T-helper 1 cell treated with Interleukin-12 subunit alpha and Interleukin-12 subunit beta and Interleukin-4 antibody, amounts not matched to agents 30 ng/mL and 1 ng/mL, for 36 hours (primary cell): Measurements from ENCODE around the gene APBA2. TPM values are rescaled to one million over a fixed set of nuclear protein-coding genes. Genes with fewer than 3 reads are reported as not detected.
"Not testable (repeated sequence)": the region's sequence is repeated elsewhere in the genome, so short reads cannot be mapped to it uniquely, and the experiment has no call there.

Source experiments
- intact Hi-C: fragments of 100-400 bp; cut with micrococcal nuclease; formaldehyde crosslinking; loops from one replicate; pipeline ENCODE4 v1.15.1; 2024
- total RNA-seq: library from RNA; stranded (reverse); gene quantifications from 2 replicates; pipeline ENCODE4 v1.2.3, GENCODE V29; 2022

The APBA2 gene
- total RNA-seq, 1 donor from 2014 or later, result 4.4 TPM

DNA sequence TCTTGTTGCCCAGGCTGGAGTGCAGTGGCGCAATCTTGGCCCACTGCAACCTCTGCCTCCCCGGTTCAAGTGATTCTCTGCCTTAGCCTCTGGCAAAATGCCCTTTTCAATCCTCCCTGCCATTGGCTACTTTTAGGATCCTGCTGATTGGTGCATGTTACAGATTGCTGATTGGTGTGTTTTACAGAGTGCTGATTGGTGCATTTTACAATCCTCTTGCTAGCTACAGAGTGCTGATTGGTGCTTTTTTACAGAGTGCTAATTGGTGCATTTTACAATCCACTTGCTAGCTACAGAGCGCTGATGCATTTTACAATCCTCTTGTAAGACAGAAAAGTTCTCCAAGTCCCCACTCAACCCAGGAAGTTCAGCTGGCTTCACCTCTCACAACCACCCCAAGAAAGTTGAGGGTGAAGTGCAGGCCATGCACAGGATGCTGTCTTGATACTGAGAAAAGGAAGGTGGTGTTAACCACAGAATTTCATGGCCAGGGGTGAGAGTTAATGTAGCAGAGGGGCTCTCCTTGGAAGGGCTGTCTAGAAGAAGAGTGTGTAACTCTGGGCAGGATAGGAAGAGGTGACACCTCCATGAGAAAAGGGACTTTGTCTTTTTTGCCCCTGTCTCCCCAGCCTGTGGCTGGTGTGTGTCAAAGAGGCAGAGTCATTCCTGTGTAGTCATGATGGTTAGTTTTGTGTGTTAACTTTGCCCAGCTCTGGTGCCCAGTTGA lies 145.9 kb downstream of the APBA2 start:
- intact Hi-C loops, result no loop called here

DNA sequence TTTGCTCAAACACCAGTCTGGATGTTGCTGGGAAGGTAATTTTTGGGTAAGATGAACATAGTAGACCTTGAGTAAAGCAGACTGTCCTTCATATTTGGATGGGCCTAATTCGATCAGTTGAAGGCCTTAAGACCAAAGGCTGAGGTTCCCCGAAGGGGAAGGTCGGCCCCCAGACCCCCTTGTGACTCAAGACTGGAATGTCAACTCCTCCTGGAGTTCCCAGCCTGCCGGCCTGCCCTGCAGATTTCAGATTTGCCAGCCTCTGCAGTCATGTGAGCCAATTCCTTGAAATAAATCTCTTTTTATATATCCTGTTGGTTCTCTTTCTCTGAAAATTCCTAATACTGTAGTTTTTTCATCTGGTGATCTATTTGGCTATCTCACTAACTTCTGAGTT lies 146.5 kb downstream of the APBA2 start:
- intact Hi-C loops, result no loop called here

DNA sequence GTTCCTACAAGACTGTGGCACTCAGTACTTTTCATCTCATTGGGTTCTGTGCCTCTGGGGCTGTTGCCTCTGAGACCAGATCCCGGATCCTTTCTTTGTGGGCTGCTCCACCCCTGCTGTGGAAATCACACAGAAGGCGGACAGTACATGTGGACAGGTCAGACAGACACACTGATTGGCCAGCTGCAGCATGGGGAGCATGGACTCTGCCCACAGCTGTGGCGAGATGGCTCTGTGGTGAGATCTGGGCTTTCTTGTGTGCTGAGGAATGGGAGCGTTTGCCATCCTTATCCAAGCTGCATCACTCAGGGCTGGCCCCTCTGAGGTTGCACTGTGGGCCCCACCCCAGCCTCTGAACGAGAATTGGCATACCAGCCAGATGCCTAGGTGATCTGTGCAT lies 147.0 kb downstream of the APBA2 start:
- intact Hi-C loops, result no loop called here

DNA sequence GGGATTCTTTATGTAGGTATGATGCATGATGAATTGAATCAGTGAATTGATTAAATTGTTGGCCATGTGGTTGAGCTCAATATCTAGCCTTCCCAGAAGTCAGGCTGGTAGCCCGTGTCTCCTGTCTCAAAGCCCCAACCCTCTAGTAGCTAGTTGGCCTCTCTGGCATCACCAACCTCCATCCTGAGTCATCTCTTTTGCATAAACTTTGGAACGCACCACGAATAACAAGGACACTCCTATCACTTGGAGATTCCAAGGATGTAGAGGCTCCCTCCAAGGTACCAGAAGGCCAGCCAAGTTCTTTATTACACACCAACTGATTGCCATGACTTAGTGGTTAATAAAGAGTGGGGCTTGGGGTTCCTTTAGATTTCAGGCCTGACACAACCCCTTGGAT lies 148.4 kb downstream of the APBA2 start:
- intact Hi-C loops, result no loop called here

DNA sequence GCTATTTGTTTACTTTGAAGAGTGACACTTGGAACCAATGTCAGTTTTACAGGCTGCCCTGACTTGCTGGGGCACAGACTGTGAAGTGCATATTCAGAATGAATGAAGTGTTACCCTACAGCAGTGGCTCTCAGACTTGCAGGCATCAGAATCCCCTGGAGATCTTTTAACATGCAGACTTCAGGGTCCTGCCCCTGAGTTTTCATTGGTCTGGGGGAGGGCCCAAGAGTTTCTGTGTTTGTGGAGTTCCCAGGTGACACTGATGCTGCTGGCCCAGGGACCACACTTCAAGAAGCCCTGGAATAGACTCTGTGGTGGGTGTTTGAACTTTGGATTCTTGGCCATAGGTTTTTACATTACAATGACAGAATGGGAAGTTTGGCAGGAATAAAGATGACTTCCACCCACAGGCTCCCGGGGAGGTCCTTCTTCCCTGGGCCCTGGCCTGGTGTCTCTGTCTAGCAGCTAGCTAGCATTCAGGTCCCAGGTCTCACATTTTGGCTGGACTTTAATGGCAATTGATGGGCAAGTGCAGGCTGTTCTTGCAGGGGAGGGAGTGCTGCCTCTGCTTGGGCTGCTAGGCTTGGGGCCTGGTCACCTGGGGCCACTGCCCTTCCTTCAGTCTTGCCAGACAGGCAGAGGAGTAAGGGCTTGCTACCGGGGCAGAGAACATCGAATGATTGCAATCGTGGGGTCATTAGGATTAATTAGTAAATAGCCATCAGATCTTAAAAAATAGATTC lies 149.0 kb downstream of the APBA2 start:
- intact Hi-C loops, result no loop called here

DNA sequence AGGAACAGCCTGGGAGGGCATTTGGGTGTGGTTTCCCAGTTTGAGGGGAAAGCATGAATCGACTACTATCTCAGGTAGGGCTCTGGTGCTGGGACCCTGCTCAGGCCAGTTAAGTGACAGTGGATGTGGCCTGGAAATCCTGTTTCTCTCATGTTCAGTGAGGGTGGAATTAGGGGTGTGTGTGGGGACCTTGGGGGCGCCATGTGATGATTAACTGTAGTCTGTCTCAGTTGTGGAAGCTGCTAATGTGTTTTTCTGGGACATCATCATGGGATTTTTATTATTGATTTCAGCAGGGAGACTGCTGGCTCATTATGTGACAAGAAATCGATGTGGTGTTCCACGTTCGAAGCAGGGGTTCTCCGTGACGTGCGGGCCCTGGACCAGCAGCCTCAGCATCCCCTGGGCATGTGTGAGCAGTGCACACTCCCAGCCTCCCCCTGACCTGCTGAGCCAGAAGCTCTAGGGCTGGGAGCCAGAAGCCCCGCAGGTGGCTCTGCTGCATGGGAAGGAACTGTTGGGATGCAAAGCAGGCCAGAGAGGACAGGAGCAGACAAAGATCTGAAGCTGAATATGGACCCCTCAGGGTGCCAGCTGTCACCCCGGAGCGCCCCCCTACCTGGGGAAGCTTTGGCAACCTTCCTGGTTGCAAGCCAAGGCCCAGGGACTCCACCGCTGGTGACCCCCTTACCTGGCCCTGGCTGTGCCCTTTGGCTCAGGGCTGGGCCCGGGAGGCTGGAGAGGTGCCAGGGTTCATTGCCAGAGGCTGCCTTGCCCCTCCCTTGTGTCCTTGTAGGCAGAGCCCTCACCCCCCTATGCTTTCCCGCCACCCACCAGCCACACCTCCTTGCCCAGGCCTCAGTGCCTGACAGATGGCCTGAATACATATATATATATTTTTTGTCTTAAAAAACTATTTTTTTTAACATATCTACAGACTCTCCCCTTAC lies 149.8 kb downstream of the APBA2 start:
- intact Hi-C loops, result no loop called here

DNA sequence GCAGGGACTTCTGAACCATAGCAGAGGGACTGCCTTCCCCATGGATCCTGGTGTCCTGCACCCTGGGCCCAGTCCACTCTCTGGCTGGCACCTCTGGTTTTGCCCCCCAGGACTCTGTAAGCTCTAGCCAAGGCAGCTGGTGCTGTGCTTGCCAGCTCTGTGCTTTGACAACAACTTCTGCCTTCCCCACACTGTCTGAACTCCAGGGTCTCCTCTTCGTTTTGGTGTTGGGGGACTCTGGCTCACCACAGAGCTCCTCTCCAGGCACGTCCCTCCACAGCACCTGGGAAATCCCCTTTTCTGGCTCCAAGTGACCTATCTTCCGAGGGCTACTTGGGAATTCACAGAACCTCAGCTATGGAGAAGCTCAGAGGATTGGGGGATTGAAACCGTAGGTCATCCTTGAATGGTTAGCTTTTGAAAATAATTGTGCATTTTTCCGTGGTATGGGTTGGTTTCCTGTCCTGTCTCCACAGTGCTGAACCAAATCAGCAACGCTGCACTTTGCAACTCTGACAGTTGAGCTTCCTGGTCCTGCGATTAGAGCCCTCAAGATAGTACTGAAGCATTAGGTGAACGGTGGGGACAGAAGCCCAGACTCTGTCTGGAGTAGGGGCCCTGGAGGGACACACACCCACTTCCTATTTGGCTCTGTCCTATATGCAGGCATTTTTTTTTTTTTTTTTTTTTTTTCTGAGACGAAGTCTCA lies 152.4 kb downstream of the APBA2 start:
- intact Hi-C loops, result no loop called here

DNA sequence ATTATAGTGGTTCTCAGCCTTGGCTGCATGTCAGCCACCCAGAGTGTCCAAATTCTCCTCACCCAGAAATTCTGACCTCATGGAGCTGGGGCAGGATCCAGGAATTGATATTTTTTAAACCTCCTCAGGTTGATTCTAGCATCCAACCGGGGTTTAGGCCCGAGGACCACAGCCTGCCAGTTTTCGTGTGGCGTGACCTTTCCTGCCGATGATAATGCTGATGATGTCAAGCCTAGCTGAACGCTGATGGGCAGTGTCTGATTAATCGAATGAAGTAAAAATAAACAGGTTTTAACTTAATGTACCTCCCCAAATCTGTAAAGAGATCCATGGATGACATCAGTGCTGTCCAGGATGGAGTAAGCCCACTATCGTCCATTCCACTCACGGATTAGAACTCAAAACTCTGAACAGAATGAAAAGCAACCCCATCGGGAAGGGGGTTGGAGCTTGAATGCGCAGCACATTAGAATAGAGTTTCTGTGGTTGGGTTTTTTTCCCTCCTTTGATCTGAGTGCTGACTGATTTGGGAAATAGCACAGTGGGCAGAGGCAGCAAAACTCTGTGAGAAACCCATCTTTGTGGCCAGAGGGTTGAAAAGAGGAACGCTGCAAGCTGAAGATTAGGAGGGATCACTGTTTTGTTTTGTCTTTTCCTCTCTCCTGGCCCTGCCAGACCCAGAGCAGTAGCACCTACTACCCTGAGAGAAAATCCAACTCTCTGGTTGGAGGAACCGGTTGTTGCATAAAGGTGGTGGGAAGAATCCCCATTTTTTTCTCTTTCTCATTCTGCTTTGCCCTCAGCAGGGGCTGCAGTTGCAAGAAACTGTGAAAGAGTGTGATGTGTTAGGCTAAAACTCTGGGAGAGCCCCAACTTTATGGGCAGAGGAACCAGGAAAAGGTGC lies 153.9 kb downstream of the APBA2 start:
- intact Hi-C loops, result no loop called here

DNA sequence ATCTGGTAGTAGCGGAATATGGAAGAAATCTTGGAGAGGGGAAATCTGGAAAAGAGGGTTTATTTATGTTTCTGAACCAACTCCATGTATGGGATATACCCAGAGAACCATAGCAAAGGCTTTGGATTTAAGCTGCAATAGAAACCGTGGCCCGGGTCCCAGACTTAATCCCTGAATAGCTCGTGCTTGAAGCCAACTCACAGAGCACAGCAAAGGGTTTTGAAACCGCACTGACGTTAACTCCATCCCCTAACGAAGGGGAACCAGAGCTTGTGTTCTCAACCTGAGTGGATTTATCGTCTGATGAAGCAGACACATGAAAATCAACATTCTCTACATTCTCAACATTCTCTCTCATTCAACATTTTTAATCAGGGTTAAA lies 154.6 kb downstream of the APBA2 start:
- intact Hi-C loops, result no loop called here

DNA sequence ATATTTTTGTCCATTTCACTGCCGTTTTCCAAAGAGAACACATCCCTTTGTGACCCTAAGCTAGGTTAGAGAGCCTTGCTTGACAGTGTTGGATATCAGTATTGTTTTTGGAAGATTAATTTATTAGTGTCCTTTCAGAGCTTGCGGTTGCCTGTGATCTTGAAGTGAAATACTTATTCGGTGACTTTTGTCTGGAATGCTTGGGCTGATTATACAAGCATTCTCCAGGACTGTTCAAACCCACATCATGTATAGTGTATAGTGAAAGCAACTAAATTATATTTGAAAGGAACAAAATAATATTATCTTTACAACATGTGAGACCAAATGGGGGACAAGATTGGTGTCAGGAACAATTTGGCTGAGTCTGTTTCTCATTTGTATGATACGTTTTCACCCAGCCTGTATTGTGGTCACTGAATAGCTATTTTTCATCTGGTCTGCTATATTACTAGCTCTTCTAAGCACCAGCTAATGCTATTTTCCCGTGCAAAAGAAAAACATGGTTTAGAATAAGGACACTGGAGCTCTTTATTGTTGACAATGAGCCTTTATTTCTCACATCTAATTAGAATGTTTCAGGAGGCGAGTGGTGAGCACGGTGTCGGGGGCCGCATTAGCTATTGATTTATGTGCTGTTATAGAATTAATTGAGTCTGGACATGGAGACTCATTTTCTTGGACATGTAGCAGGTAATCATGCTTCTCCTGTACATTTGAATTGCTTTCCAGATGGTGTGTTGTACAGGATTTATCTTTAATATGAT lies 158.1 kb downstream of the APBA2 start:
- intact Hi-C loops, result no loop called here

DNA sequence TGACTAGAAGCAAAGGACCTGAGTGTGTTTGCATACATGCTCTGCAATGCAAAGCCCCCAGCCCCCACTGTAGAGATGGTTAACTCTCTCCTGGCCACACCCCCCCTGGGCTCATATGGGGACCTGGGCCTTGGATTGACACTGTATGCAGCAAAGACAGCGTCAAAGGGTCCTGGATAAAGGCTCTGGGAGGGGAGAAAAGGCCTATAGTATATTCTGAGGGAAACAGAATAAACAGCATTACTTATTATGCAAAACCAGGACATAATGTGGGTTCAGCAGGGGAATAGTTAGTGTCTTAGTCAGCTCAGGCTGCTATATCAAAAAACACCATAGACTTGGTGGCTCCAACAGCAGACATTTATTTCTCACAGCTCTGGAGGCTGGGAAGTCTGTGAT lies 158.7 kb downstream of the APBA2 start:
- intact Hi-C loops, result no loop called here

DNA sequence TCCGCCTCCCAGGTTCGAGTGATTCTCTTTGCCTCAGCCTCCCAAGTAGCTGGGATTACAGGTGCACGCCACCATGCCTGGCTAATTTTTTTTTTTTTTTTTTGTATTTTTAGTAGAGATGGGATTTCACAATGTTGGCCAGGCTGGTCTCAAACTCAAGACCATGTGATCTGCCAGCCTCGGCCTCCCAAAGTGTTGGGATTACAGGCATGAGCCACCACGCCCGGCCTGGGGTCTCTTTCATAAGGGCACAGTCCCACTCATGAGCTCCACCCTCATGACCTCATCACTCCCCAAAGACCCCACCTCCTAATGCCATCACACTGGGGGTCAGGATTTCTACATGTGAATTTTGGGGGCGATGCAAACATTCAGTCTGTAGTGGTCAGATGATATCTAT lies 159.4 kb downstream of the APBA2 start:
- intact Hi-C loops, result not testable (repeated sequence)

DNA sequence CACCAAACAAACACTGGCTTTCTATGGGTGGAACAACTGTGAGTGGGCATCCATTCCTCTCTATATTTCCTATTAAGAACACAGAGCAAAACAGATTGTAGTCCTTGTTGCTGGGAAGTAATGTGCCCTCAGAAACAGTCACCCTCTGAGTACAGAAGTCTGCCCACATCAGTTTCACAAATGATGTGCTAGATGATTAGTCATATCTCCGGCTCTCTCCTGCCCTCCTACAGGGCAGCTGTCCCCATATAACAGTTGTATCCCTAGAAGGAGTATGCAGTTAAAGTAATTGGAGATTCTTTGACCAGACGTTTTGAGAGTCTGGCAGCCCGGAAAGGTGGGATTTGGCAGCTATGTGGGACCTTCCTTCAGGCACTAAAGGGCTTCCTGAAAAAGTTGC lies 159.9 kb downstream of the APBA2 start:
- intact Hi-C loops, result no loop called here

DNA sequence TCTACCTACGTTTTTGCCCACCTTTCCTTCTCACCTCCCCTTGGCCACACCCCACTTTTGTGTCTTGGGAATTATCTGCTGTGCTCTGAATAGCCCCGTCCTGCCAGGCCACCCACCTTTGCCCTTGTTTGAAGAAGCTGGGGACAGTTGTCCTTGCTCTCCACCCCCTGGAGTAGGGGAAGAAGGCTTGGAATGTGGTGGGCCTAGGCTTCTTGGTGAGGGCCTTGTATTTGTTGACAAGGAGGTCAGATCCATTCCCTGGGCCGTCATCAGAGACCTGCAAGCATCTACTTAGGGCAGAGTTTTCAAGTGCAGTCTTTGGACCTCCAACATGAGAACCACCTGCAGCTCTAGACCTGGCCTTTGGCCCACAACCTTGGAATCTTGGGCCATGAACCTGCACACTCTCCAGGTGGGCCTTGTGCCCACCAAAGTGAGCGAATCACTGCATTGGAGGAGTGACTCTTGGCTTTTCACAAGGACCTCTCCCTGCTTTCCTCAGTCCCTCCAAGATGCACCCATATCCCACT lies 160.6 kb downstream of the APBA2 start:
- intact Hi-C loops, result no loop called here

DNA sequence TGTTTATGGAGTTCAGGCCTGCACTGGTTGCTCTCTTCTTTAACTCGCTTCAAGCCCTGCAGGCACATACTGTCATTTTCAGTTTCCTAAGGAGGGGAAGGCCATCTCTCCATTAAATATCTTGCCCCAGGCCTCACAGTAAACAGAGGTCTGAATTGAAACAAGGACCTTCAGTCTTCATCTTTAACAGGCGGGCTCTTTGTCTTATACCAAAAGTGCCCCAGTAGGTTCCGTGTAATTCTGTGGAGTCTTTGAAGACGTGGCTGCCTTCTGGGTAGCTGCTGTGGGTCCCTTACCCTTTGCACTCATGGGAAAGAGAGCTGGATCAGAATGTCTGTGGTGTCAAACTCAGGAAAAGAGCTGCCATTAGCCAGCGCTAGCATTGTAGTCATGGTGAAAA lies 161.2 kb downstream of the APBA2 start:
- intact Hi-C loops, result no loop called here

DNA sequence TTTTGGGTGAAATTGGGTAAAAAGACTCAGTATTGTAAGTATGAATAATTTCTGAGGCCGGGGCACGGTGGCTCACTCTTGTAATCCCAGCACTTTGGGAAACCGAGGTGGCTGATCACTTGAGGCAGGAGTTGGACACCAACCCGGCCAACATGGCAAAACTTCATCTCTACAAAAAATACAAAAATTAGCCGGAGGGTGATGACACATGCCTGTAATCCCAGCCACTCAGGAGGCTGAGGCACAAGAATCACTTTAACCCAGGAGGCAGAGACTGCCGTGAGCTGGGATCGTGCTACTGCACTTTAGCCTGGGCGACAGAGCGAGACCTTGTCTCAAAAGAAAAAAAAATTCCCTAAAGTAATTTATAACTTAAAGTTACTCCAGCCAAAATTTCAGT lies 162.2 kb downstream of the APBA2 start:
- intact Hi-C loops, result no loop called here

DNA sequence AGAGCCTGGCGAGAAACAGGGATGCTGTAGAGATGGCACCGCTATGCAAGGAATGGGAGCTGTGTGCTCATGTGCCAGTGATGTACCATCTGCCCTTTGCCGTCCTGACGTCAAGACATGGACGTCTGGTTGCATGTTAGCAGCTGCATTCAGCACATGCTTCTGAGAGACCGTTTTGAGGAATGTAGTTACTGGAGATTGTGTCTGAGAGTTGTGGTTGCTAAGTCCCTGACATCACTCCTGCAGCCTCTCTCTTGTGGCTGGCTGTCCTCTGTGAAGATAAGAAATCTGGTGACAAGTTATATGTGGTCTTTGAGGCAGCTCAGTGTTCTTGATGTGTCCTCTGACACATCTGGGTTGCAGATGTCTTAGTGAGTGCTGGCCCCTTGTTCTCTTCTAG lies 165.1 kb downstream of the APBA2 start:
- intact Hi-C loops, result no loop called here

DNA sequence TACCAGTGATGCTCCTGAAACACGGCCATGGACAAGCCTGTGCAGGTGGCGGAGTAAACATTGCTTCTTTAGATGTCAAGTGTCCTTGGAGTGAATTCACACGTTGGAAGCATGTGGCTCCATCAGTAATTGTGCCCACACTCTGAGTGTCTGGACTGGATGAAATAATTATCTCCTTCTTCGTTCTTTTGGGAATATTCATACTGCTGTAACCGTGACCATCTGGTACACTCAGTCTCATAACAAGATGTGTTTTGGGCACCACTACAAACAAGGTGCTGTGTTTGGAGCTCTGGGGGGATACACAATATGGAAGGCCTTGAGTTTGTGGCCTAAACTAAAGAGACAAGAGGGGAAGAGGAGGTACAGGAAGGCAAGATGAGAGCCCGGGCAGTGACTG lies 165.6 kb downstream of the APBA2 start:
- intact Hi-C loops, result no loop called here

DNA sequence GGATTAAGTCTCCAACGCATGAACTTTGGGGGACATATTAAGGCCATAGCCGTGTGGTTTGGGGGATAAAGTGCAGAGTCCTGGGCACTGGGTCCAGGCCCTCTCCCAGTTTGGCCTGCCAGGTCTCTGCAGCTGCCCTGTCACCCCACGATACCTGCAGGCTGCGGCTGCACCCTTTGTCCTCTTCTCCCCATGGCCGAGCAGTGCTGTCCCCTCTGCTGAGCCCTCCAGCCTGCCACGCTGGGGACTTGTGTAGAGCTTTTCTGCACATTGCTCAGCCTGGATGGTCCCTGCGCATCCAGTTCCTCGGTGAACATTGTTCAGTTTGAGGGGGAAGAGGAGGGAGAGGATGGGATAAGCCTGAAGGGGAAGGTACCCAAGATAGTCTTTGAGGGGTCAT lies 167.2 kb downstream of the APBA2 start:
- intact Hi-C loops, result no loop called here
